HG02852 (cell line): ENCODE data around the gene ADD3.
A peak's percentile ranks its signal among the peaks of the same experiment; 100 is the strongest.

Source experiments
- ATAC-seq: cut with Tn5 transposase; IDR thresholded peaks from one replicate; pipeline ENCODE4 v1.9.1; 2021; ENCODE audit warnings: mild to moderate bottlenecking, moderate library complexity; ENCODE audit not compliant: unreplicated experiment

ADD3 gene

DNA sequence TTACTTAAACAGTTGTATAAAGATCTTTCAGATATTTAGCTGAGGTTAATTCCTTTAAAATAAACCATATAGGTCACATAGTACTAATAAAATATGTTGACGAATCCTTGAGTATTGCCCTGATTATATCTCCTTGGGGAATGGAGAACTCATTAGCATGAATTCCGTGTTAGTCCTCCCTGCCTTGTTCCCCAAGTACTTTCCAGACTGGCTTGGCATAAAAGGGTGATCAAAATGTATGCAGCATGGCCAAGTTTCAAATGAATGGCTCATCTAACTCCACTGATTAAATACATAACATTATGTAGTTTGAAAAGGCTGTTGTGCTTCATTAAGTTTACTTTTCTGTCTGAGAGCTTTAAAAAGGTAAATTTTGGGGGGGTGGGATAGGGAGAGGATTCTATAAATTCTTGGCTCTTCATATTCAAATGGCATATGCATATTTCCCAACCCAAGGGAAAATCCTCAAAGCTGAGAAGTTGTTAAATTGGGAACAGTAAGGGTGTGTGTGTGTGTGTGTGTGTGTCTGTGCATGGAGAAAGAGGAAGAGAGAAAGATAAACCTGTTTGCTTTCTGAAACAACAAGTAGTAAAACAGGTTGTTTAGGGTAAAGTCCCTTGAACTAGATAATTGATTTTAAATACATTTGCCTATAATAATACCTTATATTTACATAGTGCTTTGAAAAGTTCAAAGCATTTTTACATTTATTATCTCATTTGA, 4.8 kb upstream of the ADD3 start:
- ATAC-seq = no peak

DNA sequence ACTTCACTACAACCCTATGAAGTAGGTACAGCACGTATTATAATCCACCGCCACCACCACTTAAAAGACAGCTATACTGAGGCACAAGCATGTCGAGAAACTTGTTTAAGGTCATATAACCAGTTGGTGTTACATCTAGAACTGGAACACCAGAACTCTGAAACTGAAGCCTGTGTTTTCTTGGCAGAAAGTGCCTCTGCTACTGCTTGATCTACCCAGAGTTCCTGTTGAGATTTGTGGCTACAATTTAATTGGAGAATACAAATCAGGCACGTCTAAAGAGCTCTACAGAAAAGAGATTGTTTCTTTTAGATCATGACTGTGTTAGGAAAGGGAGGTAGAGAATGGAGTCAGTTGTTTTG, 4.3 kb upstream of the ADD3 start:
- no peak for ATAC-seq

- ATAC-seq = no peak
Observed at GRCh38 chr10:110005719-110006118, 2.1 kb upstream of the ADD3 start.

DNA sequence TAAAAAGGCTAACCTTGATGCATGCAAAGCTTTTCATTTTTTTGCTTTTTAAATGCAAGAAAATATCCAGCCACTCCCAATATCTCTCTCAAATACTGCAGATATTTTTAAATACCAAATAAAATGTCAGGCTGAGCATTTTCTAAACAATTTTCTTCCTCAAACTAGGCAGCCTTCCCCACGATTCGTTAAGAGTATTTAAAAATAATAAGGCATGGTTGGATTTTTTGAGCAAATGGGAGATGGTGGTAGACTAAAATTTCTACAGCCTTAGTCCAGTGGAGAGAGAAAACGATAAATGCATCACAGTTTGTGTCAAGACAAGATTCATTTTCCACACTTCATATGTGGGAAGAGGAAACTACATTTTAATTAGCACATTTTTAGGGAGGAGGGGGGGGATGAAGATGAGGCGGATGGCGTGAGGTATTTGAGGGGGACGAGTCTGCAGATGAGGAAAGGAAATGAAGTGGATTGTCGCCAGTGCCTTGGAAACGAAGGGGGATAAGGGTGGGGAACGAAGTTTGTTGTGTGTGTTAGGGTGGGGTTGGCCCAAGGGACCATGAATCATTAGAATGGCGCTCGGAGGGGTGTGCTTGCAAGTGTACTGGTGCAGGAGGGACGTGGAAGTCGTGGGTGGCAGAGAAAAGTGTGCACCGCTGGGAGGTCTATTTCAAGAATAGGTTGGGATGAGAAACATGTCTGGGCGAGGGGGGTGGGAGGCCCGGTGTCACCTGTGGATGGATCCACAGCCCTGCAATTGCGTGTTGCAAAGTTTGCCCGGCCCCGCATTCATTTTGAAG, 1.2 kb upstream of the ADD3 start:
- no peak for ATAC-seq

- peak; percentile 31 for ATAC-seq
Observed at GRCh38 chr10:110007161-110007700, 553 bp upstream of the ADD3 start.

DNA sequence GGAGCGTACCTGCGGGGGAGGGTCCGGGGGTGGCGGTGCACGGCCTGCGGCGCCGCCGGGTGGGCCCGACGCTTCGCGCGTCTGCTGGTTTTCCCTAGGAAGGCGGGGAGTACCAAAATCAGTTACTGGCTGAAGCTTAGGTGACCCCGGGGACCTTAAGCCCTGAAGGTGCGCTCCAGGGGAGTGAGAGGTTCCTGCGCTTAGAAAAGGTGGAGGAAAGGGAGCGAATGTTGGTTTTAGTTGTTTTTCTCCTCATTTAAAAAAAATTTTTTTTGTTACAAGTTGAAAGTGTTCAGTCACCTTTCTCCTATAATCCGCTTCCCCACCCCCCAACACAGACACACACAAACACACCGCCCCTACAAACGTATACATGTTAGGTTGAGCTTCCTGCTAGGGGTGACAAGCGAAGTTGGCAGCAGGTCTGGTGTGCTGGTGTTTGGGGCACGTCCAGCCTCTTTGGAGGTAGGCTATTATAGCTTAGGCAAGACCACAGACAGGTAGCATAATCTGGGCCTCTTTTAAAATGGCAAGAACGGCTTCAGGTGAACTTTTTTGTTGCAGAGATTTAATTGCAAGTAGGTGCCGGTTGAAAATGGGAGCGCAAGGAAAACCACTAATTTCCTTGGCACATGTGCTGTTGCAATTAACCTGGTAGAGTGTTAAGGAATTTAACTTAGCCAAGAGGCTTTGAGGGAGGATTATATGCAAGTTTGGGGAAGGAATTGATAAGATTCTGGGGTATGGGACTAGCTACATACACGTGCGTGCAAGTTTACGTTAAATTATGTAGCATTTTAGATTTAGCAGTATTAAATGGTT, 945 bp downstream of the ADD3 start:
- ATAC-seq = no peak

- ATAC-seq = no peak
Observed at GRCh38 chr10:110009736-110010475, 2.1 kb downstream of the ADD3 start.

DNA sequence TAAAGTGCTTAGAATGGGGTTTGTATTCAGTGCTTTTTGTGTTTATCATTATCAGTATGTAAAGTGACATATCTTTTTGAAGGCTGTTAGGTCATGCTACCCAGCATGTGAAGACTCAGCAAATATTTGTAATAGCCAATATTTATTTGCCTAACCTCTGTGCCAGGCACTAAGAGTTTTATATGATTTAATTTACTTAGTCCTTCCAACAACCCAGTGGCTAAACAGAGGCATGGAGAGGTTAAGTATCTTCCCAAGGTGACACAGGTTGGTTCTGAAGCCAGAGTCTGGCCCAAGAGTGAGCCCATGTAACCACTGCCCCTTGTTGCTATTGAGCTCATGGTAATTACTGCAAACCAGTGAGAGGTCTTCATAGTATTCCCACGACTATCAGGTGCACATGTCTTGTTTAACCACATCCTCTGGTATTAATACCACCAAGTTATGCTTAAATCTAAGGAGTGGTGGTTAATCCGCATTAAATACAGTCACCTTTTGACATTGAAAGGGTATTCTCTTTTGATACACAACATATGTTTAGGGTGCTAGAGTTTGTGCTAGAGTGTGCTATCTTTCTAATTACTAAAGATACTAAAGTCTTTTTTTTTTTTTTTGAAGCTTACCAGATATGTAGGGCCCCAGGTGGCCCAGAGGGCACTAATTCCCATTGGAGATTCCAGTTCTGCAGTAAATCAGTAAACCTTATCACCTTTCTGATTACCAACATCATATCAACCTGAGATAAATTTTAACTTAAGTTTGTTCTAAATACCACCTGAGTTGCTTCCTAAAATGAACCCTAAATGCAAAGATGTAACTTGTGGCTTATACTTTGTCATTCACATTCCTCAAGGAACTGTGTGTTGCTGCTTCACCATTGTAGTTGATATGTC, 2.9 kb downstream of the ADD3 start:
- ATAC-seq = no peak

DNA sequence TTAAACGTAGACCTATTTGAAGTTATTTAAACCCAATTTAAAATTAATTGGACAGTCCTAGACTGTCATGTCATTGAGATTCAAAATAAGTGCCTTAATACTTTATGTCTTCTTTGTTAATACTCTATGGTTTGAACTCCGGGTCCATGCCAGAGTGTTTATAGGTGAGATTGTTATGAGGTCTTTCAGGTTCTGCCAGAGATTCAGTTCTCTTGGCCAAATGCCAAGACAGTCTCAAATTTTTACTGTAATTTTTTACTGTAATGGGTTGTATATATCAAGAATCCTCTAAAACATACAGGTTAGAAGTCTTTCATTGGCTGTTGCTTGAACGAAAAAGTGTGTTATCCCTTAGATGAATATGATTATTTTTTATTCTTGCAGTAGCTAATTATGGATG, 3.9 kb downstream of the ADD3 start:
- ATAC-seq = no peak

DNA sequence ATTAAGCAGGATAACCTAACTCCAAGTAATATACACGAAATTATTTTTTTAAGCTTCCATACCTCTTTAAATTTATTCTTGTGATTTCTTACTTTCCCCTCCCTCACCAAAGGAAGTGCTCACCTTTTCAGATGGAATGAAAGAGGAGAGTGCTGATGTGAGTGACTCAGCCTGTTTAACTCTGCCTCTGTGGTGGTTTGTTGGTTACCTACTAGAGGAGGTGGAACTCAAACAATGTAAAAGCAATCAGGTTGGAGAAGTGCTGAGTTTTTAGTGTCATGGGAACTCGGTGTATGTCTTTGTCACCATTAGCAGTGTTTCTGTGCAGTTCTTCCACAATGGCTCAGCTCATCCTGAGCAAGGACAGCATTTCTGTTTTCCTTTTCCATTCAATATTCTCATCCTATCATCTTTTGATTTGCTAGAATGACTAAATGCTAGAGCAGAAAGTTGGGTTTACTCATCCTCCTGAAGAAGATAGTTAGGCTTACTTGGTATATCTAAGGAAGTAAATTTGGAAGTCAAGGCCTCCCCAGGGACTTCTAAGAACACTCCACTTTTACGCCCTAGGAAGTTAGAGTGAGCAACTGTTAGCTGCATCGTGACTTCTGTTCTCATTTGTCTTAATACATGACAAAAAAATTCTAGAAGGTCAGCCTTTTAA, 6.0 kb downstream of the ADD3 start:
- ATAC-seq = no peak

DNA sequence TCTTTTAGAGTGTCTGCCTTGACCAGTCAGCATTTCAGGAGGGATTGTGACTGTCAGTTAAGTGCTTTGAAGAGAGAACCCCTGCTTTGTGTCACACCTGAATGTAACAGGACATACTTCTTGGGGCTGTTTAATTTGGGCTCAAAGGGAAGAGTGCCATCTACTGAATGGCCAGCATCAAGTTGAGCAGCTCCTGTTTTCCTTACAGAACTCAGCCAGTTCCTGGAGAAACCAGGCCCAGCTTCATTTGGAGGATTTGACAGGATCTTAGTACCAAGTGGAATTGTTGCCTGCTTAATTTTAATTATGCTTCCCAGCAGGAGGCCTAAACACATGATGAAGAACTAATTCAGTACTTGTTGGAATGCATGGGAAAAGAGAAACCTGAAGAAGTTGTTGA, 8.3 kb downstream of the ADD3 start:
- no peak for ATAC-seq

DNA sequence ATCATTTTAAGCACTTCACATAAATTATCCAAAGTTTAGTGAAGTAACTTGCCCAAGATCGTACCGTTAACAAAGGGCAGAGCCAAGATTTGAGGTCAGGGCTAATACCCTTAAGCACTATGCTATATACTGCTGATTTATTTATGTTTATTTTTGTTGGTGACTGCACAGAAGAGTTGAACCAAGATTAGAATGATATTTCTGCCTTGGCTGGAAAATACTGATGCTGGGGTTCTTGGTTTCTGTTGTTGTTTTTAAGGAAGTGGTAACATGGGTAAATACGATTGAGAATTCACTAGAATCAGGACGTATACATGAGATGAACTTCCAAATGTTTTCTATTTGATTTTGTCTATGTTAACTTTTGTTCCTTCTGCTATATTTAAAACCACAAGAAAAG, 9.3 kb downstream of the ADD3 start:
- no peak for ATAC-seq

DNA sequence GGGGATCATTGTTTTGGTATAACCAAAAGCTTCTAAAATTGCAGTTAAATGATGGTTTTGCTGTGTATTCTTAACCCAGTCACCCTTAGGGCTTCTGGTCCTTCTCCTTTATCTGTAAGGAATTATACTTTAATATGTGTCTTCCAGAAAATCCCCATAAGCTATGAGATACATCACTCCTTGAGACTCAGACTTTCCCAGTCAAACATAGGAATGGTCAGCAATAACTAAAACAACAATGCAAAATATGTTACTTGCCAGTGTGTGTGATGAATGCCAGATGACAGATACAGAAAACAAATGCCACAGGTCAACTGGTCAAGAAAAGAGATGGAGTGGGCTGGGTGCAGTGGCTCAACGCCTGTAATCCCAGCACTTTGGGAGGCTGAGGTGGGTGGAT, 10.1 kb downstream of the ADD3 start:
- ATAC-seq = no peak

DNA sequence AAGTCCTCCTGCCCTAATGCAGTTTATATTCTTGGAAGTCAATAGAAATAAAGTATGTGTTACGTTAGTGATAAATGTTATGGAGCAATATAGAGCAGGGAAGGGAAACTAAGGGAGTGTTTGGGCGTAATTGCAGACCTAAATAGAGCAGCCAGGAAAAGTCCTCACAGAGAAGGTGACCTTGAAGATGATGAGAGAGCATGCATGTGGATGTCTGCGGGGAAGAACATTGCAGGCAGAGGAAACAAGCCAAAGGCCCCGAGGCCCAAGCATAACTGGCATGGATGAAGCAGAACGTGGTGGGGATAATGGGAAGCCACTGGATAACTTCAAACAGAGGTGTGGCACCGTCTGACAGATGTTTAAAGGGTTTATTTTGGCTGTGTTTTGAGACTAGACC, 12.5 kb downstream of the ADD3 start:
- no peak for ATAC-seq

DNA sequence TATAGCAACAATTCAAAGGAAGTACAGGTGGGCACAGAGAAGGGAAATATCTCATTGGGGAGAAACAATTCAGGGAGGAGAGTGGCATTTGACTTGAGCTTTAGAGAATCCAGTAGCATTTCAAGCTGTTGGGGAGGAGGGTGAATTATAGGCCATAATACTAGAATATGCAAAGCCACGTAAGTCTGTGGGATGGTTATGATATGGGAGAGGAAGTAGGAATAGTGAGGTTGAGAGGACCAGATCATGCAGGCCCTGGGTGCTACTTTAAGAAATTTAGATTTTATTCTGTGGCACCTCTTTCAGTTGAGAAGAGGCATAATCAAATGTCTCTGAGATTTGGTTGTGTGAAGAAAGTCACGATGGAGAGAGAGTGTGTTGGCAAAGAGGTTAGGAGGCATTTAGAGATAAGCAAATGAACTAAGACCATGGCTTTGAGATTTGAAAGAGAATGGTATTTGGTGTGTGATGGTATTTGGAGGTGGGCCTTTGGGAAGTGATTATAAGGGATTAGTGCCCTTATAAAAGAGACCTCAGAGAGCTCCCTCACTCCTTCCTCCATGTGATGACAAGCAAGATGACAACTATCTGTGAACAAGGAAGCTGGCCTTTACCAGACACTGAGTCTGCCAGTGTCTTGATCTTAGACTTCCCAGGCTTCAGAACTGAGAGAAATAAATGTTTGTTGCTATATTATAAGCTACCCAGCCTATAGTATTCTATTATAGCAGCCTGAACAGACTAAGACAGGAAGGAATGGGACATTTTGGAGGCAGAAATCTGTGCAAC, 15.1 kb downstream of the ADD3 start:
- ATAC-seq = no peak

- ATAC-seq = no peak
Observed at GRCh38 chr10:110023785-110024465, 16.1 kb downstream of the ADD3 start.

DNA sequence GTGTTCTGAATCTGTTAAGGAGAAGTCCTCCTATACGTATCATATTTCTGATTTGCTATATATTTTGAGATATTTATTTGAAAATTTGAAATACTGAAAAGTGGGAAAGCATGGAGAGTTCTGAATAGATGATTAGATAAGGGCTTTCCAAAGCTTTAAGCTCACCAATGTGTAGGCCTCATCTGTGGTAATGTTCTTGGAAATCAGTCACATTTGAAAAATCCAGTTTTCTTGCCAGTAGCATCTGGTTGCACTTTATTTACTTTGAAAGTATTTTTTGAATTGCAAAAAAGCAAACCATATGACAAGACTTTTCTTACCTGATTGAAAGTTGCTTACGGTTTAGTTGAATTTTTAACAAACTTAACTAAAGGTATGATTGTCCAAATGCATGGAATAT, 21.7 kb downstream of the ADD3 start:
- ATAC-seq = no peak
